Mucosa of gallbladder (tissue), 1 donor: ENCODE results near the gene MBNL1. TPM values are rescaled to one million over a fixed set of nuclear protein-coding genes. Genes with fewer than 3 reads are reported as not detected.
"Not testable (repeated sequence)": the region's sequence is repeated elsewhere in the genome, so short reads cannot be mapped to it uniquely, and the experiment has no call there.

Experiments
- DNase-seq: peaks from one replicate; pipeline ENCODE4 v3.0.0-alpha.2; 2020; ENCODE audit warnings: low spot score
- total RNA-seq: library from RNA; stranded (reverse); gene quantifications from one replicate; pipeline ENCODE4 v1.2.1, GENCODE V29; 2021
- donor health status: DM: no; HTN: no; CAD: no.

Gene MBNL1
- total RNA-seq, 1 donor from 2014 or later, result 223 TPM

GRCh38 chr3:152403632-152404066, 134.9 kb downstream of the MBNL1 start:
- DNase-seq, result peak; percentile 16

GRCh38 chr3:152404976-152405375, 136.2 kb downstream of the MBNL1 start:
- no peak for DNase-seq

- no peak for DNase-seq
Observed at GRCh38 chr3:152405915-152406802, 137.4 kb downstream of the MBNL1 start.

- no peak for DNase-seq
Observed at GRCh38 chr3:152413240-152413639, 144.5 kb downstream of the MBNL1 start.

DNA sequence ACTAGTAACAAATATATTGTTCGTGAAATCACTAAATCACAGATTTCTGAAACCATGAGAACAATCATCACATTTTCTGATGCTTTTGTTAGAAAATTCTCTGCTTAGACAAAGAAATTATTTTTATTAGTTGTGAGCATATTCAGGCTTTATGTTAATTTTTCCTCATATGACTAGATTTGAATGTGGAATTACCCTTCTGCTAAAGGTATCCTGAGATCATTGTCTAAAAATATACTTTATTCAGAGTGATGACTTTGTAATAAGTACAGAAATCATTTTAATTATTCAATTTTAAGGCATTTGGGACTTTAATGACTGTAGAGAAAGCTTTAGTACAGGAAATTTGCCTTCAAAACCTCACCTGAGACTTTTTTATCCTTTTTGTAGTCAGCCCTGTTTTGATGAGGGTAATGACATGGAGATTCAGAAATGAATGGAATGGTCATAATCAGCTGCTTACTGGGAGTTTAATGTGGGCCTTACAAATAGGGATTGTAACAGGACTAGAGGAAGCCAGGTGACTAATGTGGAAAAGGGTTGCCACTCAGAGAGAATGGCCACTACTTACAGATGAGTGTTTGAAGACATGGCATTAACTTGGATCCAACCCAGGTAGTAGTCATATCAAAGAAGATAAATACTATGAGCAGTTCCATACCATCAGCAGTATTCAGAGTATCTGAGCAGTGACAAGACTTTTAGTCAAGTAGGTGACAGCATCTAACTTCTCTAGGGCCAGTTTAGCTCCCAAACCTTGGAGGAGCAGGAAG, 148.3 kb downstream of the MBNL1 start:
- no peak for DNase-seq

- no peak for DNase-seq
Observed at GRCh38 chr3:152419748-152420147, 151.0 kb downstream of the MBNL1 start.

DNA sequence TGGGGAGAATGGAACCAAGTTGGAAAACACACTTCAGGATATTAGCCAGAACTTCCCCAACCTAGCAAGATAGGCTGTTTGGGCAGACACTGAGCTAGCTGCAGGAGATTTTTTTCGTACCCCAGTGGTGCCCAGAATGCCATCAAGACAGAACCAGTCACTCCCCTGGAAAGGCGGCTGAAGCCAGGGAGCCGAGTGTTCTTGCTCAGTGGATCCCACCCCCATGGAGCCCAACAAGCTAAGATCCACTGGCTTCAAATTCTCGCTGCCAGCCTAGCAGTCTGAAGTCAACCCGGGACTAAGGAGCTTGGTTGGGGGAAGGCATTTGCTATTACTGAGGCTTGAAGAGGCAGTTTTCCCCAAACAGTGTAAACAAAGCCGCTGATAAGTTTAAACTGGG, 152.4 kb downstream of the MBNL1 start:
- no peak for DNase-seq

- DNase-seq, result no peak
Observed at GRCh38 chr3:152426393-152426792, 157.7 kb downstream of the MBNL1 start.

DNA sequence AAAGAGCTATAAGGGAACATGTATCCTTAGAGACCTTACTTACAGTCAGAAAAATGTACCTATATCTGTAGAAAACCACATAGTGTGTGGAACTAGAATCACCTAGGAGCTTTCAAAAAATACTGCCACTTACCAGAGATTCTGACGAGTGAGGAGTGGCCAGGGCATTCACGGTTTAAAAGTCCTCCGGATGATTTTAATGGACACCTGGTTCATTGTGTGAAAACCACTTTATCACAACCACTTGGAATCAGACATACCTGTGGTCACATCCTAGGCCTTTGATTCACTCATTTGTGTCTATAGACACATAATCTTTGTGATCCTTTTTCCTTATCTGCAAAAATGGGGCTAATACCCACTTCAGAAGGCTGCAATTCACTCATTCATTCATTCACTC, 159.8 kb downstream of the MBNL1 start:
- DNase-seq, result no peak

- DNase-seq, result no peak
Observed at GRCh38 chr3:152430223-152431002, 161.7 kb downstream of the MBNL1 start.

DNA sequence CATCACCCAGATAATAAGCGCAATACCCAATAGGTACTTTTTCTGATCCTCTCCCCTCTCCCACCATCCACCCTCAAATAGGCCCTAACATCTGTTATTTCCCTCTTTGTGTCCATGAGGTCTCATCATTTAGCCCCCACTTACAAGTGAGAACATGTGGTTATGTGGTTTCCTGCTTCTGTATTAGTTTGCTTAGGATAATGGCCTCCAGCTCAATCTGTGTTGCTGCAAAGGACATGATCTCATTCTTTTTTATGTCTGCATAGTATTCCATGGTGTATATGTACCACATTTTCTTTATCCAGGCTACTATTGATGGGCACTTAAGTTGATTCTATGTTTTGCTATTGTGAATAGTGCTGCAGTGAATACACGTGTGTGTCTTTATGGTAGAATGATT, 165.4 kb downstream of the MBNL1 start:
- no peak for DNase-seq

- not testable (repeated sequence) for DNase-seq
Observed at GRCh38 chr3:152435210-152435609, 166.5 kb downstream of the MBNL1 start.

DNA sequence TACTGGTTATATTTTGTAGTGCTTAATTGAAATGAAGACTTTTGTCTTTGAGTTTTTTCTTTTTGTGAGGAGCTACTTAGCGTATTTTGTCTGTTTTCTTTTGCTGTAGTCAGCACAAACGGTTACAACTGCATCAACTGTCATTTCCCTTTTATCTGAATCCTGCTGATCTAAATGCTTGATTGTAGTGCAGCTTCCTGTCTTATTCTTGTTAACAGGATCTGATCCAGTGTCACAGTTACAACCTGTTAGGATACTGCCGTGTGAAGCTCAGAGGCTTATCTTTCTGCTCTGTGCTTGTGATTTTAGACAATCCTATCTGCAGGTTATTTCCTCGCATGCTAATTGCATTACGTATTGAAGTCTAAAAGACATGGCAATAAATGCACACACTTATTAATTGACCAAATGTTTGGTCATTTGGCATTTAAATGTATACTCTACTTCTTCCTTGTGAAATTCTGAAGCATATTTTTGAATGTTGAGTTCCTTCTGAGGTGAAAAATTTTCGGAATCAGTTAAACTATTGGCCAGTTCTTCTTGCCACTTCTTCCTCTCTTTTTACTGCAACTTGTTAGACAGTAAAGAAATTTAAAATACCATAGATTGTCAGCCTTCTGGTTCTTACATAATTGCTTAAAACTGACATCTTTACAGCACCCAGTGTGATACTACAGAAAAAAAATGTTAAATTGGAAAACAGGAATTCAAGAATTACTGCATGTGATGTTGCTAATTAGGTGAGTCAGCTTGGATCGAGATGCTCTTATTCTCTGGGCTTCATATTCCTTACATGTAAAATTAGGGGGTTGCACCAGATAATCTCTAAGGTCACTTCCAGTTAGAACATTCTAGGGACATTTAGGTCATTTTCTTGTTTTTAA, 168.2 kb downstream of the MBNL1 start:
- no peak for DNase-seq

DNA sequence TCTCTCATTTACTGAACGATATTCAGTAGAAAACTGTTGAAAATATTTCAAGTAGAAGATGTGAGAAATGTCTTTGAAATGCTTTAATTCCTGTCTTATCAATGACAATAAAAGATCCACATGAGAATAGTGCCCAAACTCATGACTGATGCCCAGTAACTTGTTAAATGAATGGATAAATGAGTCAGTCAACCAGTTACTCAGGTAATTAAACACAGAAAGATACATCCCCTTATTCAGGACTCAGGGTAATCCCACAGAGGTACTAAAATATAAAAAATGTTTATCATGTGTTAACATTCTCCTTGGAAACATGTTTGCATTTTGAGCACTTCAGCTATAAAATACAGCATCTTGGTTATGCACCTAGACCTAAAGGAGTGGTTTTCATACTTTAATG, 169.5 kb downstream of the MBNL1 start:
- no peak for DNase-seq

DNA sequence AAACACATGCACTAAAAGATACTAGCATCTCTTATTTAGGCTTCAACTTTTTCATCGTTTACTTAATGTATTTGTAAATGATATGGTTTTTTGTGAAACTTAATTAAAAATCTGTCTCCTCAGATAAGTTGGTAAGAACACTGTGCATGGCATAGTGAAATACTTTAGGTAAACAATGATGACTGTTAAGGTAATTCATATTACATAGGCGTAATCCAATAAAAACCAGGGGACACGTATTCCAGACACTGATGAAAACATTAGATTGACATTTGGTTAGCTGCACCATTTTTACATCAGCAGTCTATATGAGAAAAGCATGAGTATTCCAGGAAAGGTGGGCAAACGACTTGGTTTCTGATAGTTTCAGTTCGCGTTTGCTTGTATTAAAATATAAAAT, 170.0 kb downstream of the MBNL1 start:
- DNase-seq, result no peak

GRCh38 chr3:152440243-152440642, 171.5 kb downstream of the MBNL1 start:
- DNase-seq, result not testable (repeated sequence)

DNA sequence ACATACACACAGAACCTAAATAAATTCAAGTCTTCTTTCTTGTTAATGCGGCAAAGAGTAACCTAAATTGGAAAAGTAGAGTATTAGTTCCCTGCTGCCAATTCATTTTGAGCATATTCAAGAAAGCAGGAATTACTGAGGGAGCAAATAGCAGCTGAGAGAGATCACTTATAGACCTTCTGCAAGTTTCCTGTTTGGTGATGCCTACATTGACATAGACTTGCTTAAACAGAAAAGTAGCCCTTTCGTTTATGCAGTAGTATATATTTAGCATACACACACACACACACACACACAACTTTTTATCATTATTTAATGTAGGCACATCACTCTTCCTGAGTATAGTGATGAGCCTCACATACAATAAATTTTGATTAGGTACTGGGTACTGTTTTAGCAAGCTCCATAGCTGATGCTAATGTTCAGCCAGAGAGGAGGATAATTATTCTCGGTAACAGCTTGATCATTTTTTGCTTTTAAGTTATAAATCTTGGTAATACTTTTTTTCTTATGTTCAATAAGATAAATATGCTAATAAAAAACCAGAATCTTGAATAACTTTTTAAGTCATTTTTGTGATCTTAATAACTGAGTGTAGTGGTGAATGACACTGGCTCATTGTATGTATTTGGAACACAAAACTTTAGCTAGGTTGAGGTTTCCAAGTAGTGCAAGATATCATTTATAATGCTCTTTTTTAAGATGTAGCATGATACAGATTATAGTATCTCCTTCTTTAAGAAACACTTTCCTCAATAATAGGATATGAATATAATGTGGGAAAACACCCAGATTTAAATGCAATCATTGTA, 174.7 kb downstream of the MBNL1 start:
- no peak for DNase-seq

- no peak for DNase-seq
Observed at GRCh38 chr3:152444029-152444641, 175.4 kb downstream of the MBNL1 start.

GRCh38 chr3:152445212-152445611, 176.5 kb downstream of the MBNL1 start:
- DNase-seq, result no peak

GRCh38 chr3:152446495-152446894, 177.8 kb downstream of the MBNL1 start:
- DNase-seq, result no peak
